DOHH2 (cell line): ENCODE data around the gene ALKBH3.

Experiments
- H3F3A ChIP-seq: fragments of 200-600 bp; sonication (generic), shearing (Covaris generic); 2 replicates; pipeline ENCODE4 v1.6.0; 2016; ENCODE audit warnings: antibody characterized with exemption, mild to moderate bottlenecking; ENCODE audit not compliant: control insufficient read depth, insufficient read depth
- H3K27ac ChIP-seq: fragments of 200-600 bp; sonication (generic); 2 replicates; pipeline ENCODE4 v1.5.1; 2014; ENCODE audit warnings: low read depth, mild to moderate bottlenecking, low read length, moderate library complexity
- H3K27me3 ChIP-seq: fragments of 200-600 bp; sonication (generic); 2 replicates; pipeline ENCODE4 v1.6.1; 2014; ENCODE audit warnings: mild to moderate bottlenecking, low read length, mixed read lengths; ENCODE audit not compliant: control insufficient read depth
- H3K36me3 ChIP-seq: fragments of 200-600 bp; sonication (generic); 2 replicates; pipeline ENCODE4 v1.6.1; 2014; ENCODE audit warnings: mild to moderate bottlenecking, low read length, moderate library complexity, mixed read lengths; ENCODE audit not compliant: control insufficient read depth
- H3K4me1 ChIP-seq: fragments of 200-600 bp; sonication (generic); 2 replicates; pipeline ENCODE4 v1.6.1; 2014; ENCODE audit warnings: mild to moderate bottlenecking, low read length, mixed read lengths; ENCODE audit not compliant: control insufficient read depth
- H3K4me2 ChIP-seq: fragments of 200-600 bp; sonication (generic); 2 replicates; pipeline ENCODE4 v1.6.0; 2014; ENCODE audit warnings: mild to moderate bottlenecking, low read length, moderate library complexity
- H3K4me3 ChIP-seq: fragments of 200-600 bp; sonication (generic); 2 replicates; pipeline ENCODE4 v1.5.1; 2014; ENCODE audit warnings: mild to moderate bottlenecking, low read length, mixed read lengths
- H3K79me2 ChIP-seq: fragments of 200-600 bp; sonication (generic); 2 replicates; pipeline ENCODE4 v1.6.1; 2014; ENCODE audit warnings: mild to moderate bottlenecking, low read length, mixed read lengths; ENCODE audit not compliant: control insufficient read depth
- H3K9me2 ChIP-seq: fragments of 200-600 bp; sonication (generic); replicated peaks from 2 replicates; pipeline ENCODE4 v1.6.1; 2014; ENCODE audit warnings: mild to moderate bottlenecking, low read length, mixed read lengths; ENCODE audit not compliant: control insufficient read depth
- H3K9me3 ChIP-seq: fragments of 200-600 bp; sonication (generic); 2 replicates; pipeline ENCODE4 v1.6.1; 2014; ENCODE audit warnings: antibody characterized with exemption, low read length, mixed read lengths; ENCODE audit not compliant: control insufficient read depth, insufficient read depth
- H4K20me1 ChIP-seq: fragments of 200-600 bp; sonication (generic); 2 replicates; pipeline ENCODE4 v1.6.0; 2014; ENCODE audit warnings: low read depth, mild to moderate bottlenecking, antibody characterized with exemption, low read length, moderate library complexity; ENCODE audit not compliant: control insufficient read depth, insufficient read depth
- CTCF ChIP-seq: fragments of 200-600 bp; sonication (generic); IDR thresholded peaks from one replicate; pipeline ENCODE4 v1.5.1; 2014; ENCODE audit warnings: antibody characterized with exemption, mild to moderate bottlenecking, low read depth, low read length; ENCODE audit not compliant: poor library complexity, severe bottlenecking
- EZH2phosphoT487 ChIP-seq: fragments of 200-600 bp; sonication (generic); IDR thresholded peaks from 2 replicates; pipeline ENCODE4 v1.6.1; 2017; ENCODE audit warnings: borderline replicate concordance, mild to moderate bottlenecking, antibody characterized with exemption, low read length, moderate library complexity, mixed read lengths

Gene ALKBH3

GRCh38 chr11:43933608-43934551 lies 53.2 kb downstream of the ALKBH3 start:
- no peaks in the 10 kb centered on the region for H3K79me2 ChIP-seq
- H3K9me2 ChIP-seq: no peaks in the 10 kb centered on the region
- no peaks in the 10 kb centered on the region for H3K9me3 ChIP-seq
- no peaks in the 10 kb centered on the region for H4K20me1 ChIP-seq
- no peak for TF ChIP-seq EZH2phosphoT487
- TF ChIP-seq CTCF: no peak
- H3F3A ChIP-seq: no peaks in the 10 kb centered on the region
- H3K4me1 ChIP-seq: no peaks in the 10 kb centered on the region
- H3K4me2 ChIP-seq: no peak overlapping the region
- no peak overlapping the region for H3K27ac ChIP-seq
- H3K4me3 ChIP-seq: no peak overlapping the region
- H3K27me3 ChIP-seq: no peaks in the 10 kb centered on the region; the same call in 1 of the 2 replicates
- H3K36me3 ChIP-seq: no peaks in the 10 kb centered on the region

GRCh38 chr11:43934601-43935423 lies 54.2 kb downstream of the ALKBH3 start:
- H3K27ac ChIP-seq: no peak overlapping the region
- no peaks in the 10 kb centered on the region for H3K79me2 ChIP-seq
- no peaks in the 10 kb centered on the region for H3K4me1 ChIP-seq
- H3K9me3 ChIP-seq: no peaks in the 10 kb centered on the region
- H3K27me3 ChIP-seq: no peaks in the 10 kb centered on the region; the same call in 1 of the 2 replicates
- no peak for TF ChIP-seq EZH2phosphoT487
- no peak for TF ChIP-seq CTCF
- H4K20me1 ChIP-seq: no peaks in the 10 kb centered on the region
- H3K36me3 ChIP-seq: no peaks in the 10 kb centered on the region
- H3F3A ChIP-seq: no peaks in the 10 kb centered on the region
- no peak overlapping the region for H3K4me3 ChIP-seq
- H3K9me2 ChIP-seq: no peaks in the 10 kb centered on the region
- no peak overlapping the region for H3K4me2 ChIP-seq

GRCh38 chr11:43935424-43935979 lies 54.9 kb downstream of the ALKBH3 start:
- Histone ChIP-seq H3F3A (no peaks in the 10 kb centered on the region), H3K4me1 (no peaks in the 10 kb centered on the region), H3K36me3 (no peaks in the 10 kb centered on the region), H3K9me3 (no peaks in the 10 kb centered on the region), H3K79me2 (no peaks in the 10 kb centered on the region), H3K9me2 (no peaks in the 10 kb centered on the region), H3K4me3 (no peak overlapping the region), H3K4me2 (no peak overlapping the region), H3K27ac (no peak overlapping the region), H4K20me1 (no peaks in the 10 kb centered on the region), H3K27me3 (no peaks in the 10 kb centered on the region; the same call in 1 of the 2 replicates)
- TF ChIP-seq CTCF: no peak
- no peak for TF ChIP-seq EZH2phosphoT487
